OCI-LY7 (cell line): ENCODE data around the gene RBM20. TPM values are rescaled to one million over a fixed set of nuclear protein-coding genes. Genes with fewer than 3 reads are reported as not detected.

ENCODE experiments used
- BruUV-seq: library from RNA; stranded (reverse); fragments of 400-500 nt; replicated peaks from 2 replicates; lab custom pipeline; 2021; lab: Mats Ljungman, UMichigan
- CTCF ChIA-PET: fragments of 300-600 bp; sonication (Branson Sonifier 250); formaldehyde crosslinking; loops from one replicate; lab custom pipeline; 2022; ENCODE audit warnings: antibody characterized with exemption; ENCODE audit not compliant: unreplicated experiment; lab: Charles Lee
- POLR2A ChIA-PET: fragments of 300-600 bp; sonication (Branson Sonifier 250); formaldehyde crosslinking; loops from one replicate; lab custom pipeline; 2022; ENCODE audit warnings: antibody characterized with exemption; lab: Charles Lee
- DNase-seq: peaks from one replicate; pipeline ENCODE4 v3.0.0-alpha.2; 2015; ENCODE audit warnings: low spot score
- H2AFZ ChIP-seq: fragments of 200-600 bp; sonication (generic), shearing (Covaris generic); 2 replicates; pipeline ENCODE4 v1.6.1; 2014; ENCODE audit warnings: mild to moderate bottlenecking, antibody characterized with exemption, low read length, moderate library complexity
- H3K27ac ChIP-seq: fragments of 200-600 bp; sonication (generic); 2 replicates; pipeline ENCODE4 v1.5.1; 2014; ENCODE audit warnings: mixed run types, low read depth, mild to moderate bottlenecking, moderate library complexity, low read length, inconsistent platforms; ENCODE audit not compliant: poor library complexity, severe bottlenecking
- H3K36me3 ChIP-seq: fragments of 200-600 bp; sonication (generic); 2 replicates; pipeline ENCODE4 v1.6.1; 2014; ENCODE audit warnings: mild to moderate bottlenecking, antibody characterized with exemption, low read length, moderate library complexity, mixed read lengths; ENCODE audit not compliant: insufficient read depth
- H3K4me1 ChIP-seq: fragments of 200-600 bp; sonication (generic); 2 replicates; pipeline ENCODE4 v1.5.1; 2014; ENCODE audit warnings: mild to moderate bottlenecking, low read length; ENCODE audit not compliant: insufficient read depth, poor library complexity, severe bottlenecking
- H3K4me2 ChIP-seq: fragments of 200-600 bp; sonication (generic); 2 replicates; pipeline ENCODE4 v1.6.1; 2014; ENCODE audit warnings: mild to moderate bottlenecking, low read length
- H3K4me3 ChIP-seq: fragments of 200-600 bp; sonication (generic); 2 replicates; pipeline ENCODE4 v1.5.1; 2014; ENCODE audit warnings: mild to moderate bottlenecking, low read depth, low read length; ENCODE audit not compliant: poor library complexity, severe bottlenecking
- H3K79me2 ChIP-seq: fragments of 200-600 bp; sonication (generic); 2 replicates; pipeline ENCODE4 v1.6.1; 2016; ENCODE audit warnings: low read depth, mild to moderate bottlenecking, low read length, moderate library complexity, mixed read lengths; ENCODE audit not compliant: insufficient read depth
- H3K9me2 ChIP-seq: fragments of 200-600 bp; sonication (generic); 2 replicates; pipeline ENCODE4 v1.6.1; 2016; ENCODE audit warnings: mild to moderate bottlenecking, low read length, mixed read lengths; ENCODE audit not compliant: insufficient read depth
- H3K9me3 ChIP-seq: fragments of 200-600 bp; sonication (generic); 2 replicates; pipeline ENCODE4 v1.6.1; 2014; ENCODE audit warnings: mild to moderate bottlenecking, mixed run types, low read length, mixed read lengths
- H4K20me1 ChIP-seq: fragments of 200-600 bp; sonication (generic); 2 replicates; pipeline ENCODE4 v1.6.1; 2014; ENCODE audit warnings: mild to moderate bottlenecking, antibody characterized with exemption, low read length, moderate library complexity, mixed read lengths; ENCODE audit not compliant: insufficient read depth
- CTCF ChIP-seq: fragments of 200-600 bp; sonication (generic); conservative IDR thresholded peaks from 2 replicates; pipeline ENCODE4 v1.5.1; 2014; ENCODE audit warnings: mild to moderate bottlenecking, antibody characterized with exemption, low read length, moderate library complexity, mixed read lengths
- EZH2phosphoT487 ChIP-seq: fragments of 200-600 bp; sonication (generic); IDR thresholded peaks from 2 replicates; pipeline ENCODE4 v1.6.1; 2018; ENCODE audit warnings: low read depth, borderline replicate concordance, mild to moderate bottlenecking, mixed run types, antibody characterized with exemption, low read length, moderate library complexity, mixed read lengths
- intact Hi-C: fragments of 100-400 bp; cut with micrococcal nuclease; formaldehyde crosslinking; loops from one replicate; pipeline ENCODE4 v1.10.0; 2022; ENCODE audit not compliant: unreplicated experiment
- total RNA-seq, 2 experiments: library from RNA; depleted of rRNA in 1 of 2; stranded (reverse); fragments of >200 nt in 1 of 2; shearing (Covaris generic) in 1 of 2; gene quantifications; 2 replicates each; pipeline ENCODE4 v1.2.3, GENCODE V29; 2014 to 2022

The RBM20 gene
- total RNA-seq, 2 experiments from 2014 or later = 0.35 to 1.0 TPM

- no TSS peak for BruUV-seq
- POLR2A ChIA-PET = interaction anchor here (0.6 to 1.6 kb wide), 8 partner anchors 9 to 547 kb away, joined by 3 to 8 read pairs (median 3); no protein-coding TSS in a partner anchor
- Histone ChIP-seq H3K79me2 (no peaks in the 10 kb centered on the region), H2AFZ (no peak overlapping the region), H3K4me3 (no peak overlapping the region), H4K20me1 (no peaks in the 10 kb centered on the region), H3K4me2 (no peak overlapping the region), H3K4me1 (peaks cover 11% of the 10 kb centered on the region), H3K36me3 (no peaks in the 10 kb centered on the region), H3K27ac (no peak overlapping the region), H3K9me3 (no peaks in the 10 kb centered on the region), H3K9me2 (no peaks in the 10 kb centered on the region)
- intact Hi-C loops = no loop called here
- TF ChIP-seq EZH2phosphoT487 (no peak), CTCF (no peak)
- DNase-seq = no peak
- CTCF ChIA-PET = no interaction called here
Measured at GRCh38 chr10:110798340-110798739, 154.2 kb downstream of the RBM20 start.

- Histone ChIP-seq H4K20me1 (no peaks in the 10 kb centered on the region), H3K27ac (no peak overlapping the region), H3K79me2 (no peaks in the 10 kb centered on the region), H3K9me3 (no peaks in the 10 kb centered on the region), H3K4me3 (no peak overlapping the region), H3K4me2 (peak overlapping the region; percentile 72), H2AFZ (peak overlapping the region; percentile 96; the same call in 1 of the 2 replicates), H3K36me3 (no peaks in the 10 kb centered on the region), H3K4me1 (peaks cover 41% of the 10 kb centered on the region), H3K9me2 (no peaks in the 10 kb centered on the region)
- DNase-seq = no peak
- BruUV-seq = no TSS peak
- CTCF ChIA-PET = interaction anchor here (0.6 to 2.2 kb wide), 3 partner anchors 9 to 56 kb away, joined by 3 to 8 read pairs (median 5); no protein-coding TSS in a partner anchor
- TF ChIP-seq EZH2phosphoT487 (no peak), CTCF (no peak)
- POLR2A ChIA-PET = interaction anchor here (0.7 to 4.1 kb wide), 19 partner anchors 9 to 556 kb away, joined by 3 to 31 read pairs (median 5); partner anchors contain the start of gene BBIP1
- intact Hi-C loops = loop anchor here (1.0 to 2.0 kb wide), 2 partner anchors 55 to 192 kb away; no protein-coding TSS in a partner anchor
Measured at GRCh38 chr10:110802090-110802489, 158.0 kb downstream of the RBM20 start.
